Large intestine (tissue), 3 donors: ENCODE measurements around the gene PRDM16. TPM values are rescaled to one million over a fixed set of nuclear protein-coding genes. Genes with fewer than 3 reads are reported as not detected.

Experiments used
- DNase-seq, 2 donors: peaks; one replicate each; pipeline versions ENCODE4 v3.0.0 to v3.0.0-alpha.2; 2013
- H3K27ac ChIP-seq: one replicate; pipeline ENCODE4 v1.5.1; 2013; ENCODE audit warnings: low read length
- H3K27me3 ChIP-seq: 2 replicates; pipeline ENCODE4 v1.6.1; 2013; ENCODE audit warnings: low read length; ENCODE audit not compliant: control insufficient read depth, insufficient read depth
- H3K36me3 ChIP-seq: 2 replicates; pipeline ENCODE4 v1.6.1; 2013; ENCODE audit warnings: low read length; ENCODE audit not compliant: control insufficient read depth, insufficient read depth
- H3K4me1 ChIP-seq: one replicate; pipeline ENCODE4 v1.6.1; 2013; ENCODE audit warnings: low read length; ENCODE audit not compliant: control insufficient read depth, insufficient read depth
- H3K4me3 ChIP-seq: one replicate; pipeline ENCODE4 v1.5.1; 2013; ENCODE audit warnings: low read length
- H3K9me3 ChIP-seq: one replicate; pipeline ENCODE4 v1.6.1; 2013; ENCODE audit warnings: mild to moderate bottlenecking, low read depth, low read length, moderate library complexity; ENCODE audit not compliant: control insufficient read depth
- WGBS: methylation state at CpG from one replicate; pipeline ENCODE4 v1.1.5; 2013; ENCODE audit warnings: low lambda C conversion rate; ENCODE audit not compliant: insufficient coverage; 5-methylcytosine and 5-hydroxymethylcytosine counted together
- polyA plus RNA-seq: library from polyadenylated mRNA; unstranded; fragments of 120-200 nt; gene quantifications from one replicate; pipeline ENCODE4 v1.2.1, GENCODE V29; 2013

The PRDM16 gene
- polyA plus RNA-seq, 1 donor, result 20.6 TPM

GRCh38 chr1:3093898-3094626 is 25.1 kb downstream of the PRDM16 start:
- no peak for DNase-seq
- Histone ChIP-seq H3K27ac (no peak overlapping the region), H3K27me3 (no peaks in the 10 kb centered on the region), H3K36me3 (no peaks in the 10 kb centered on the region), H3K9me3 (no peaks in the 10 kb centered on the region), H3K4me3 (no peak overlapping the region), H3K4me1 (no peaks in the 10 kb centered on the region)
- WGBS, result no CpG with 5 or more reads among the region's 27 CpGs

- no CpG with 5 or more reads among the region's 26 CpGs for WGBS
- H3K27me3 ChIP-seq, result no peaks in the 10 kb centered on the region
- no peak overlapping the region for H3K27ac ChIP-seq
- H3K36me3 ChIP-seq, result no peaks in the 10 kb centered on the region
- H3K4me1 ChIP-seq, result no peaks in the 10 kb centered on the region
- no peaks in the 10 kb centered on the region for H3K9me3 ChIP-seq
- H3K4me3 ChIP-seq, result no peak overlapping the region
- DNase-seq, result no peak
Observed at GRCh38 chr1:3094863-3095780, 26.1 kb downstream of the PRDM16 start.

DNA sequence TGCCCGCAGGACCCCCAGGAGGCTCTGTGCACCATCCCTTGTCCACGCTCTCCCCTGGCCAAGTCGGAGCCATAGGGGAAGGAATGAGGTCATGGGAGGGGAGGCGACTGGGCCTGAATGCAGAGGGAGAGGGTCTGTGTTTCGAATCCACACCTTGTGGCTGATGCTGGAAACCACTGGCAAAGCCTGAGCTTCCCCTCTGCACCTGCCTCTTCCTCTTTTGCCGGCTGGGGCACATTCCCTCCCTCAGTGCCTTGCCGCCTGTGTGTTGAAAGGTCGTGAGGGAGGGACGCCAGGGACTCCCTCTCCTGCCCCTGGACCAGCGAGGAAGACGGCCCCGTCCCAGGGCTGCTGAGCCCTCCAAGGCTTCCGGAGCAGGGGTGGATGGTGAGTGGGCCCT is 27.3 kb downstream of the PRDM16 start:
- Histone ChIP-seq H3K4me1 (no peaks in the 10 kb centered on the region), H3K9me3 (no peaks in the 10 kb centered on the region), H3K27me3 (no peaks in the 10 kb centered on the region), H3K27ac (no peak overlapping the region), H3K4me3 (no peak overlapping the region), H3K36me3 (no peaks in the 10 kb centered on the region)
- DNase-seq, result no peak
- no CpG with 5 or more reads among the region's 13 CpGs for WGBS

GRCh38 chr1:3097231-3097630 is 28.2 kb downstream of the PRDM16 start:
- no peak for DNase-seq
- H3K27me3 ChIP-seq, result no peaks in the 10 kb centered on the region
- no peaks in the 10 kb centered on the region for H3K4me1 ChIP-seq
- H3K9me3 ChIP-seq, result no peaks in the 10 kb centered on the region
- no peak overlapping the region for H3K4me3 ChIP-seq
- no peaks in the 10 kb centered on the region for H3K36me3 ChIP-seq
- no CpG with 5 or more reads among the region's 12 CpGs for WGBS
- no peak overlapping the region for H3K27ac ChIP-seq

DNA sequence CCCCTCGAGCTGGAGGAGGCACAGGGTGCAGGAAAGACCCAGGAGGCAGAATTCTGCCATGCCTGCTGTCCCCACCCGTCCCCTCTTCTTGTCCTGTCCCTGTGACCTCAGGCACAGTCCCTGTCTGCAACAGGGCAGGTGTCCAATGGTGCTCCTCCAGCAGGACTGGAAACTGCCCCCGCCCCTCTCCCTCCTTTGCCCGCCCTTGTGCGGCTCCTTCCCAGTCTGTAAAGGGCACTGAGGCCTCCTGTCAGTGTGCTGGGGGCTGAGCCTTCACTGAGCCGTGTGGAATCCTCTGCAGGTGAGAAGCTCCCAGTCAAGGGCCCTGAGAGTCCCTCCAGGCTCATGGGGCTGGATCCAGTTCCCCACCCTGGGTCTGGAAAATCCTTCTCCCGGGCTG is 28.9 kb downstream of the PRDM16 start:
- no peak for DNase-seq
- H3K4me1 ChIP-seq, result no peaks in the 10 kb centered on the region
- H3K27me3 ChIP-seq, result no peaks in the 10 kb centered on the region
- no peak overlapping the region for H3K4me3 ChIP-seq
- H3K36me3 ChIP-seq, result no peaks in the 10 kb centered on the region
- no peaks in the 10 kb centered on the region for H3K9me3 ChIP-seq
- no CpG with 5 or more reads among the region's 7 CpGs for WGBS
- no peak overlapping the region for H3K27ac ChIP-seq

GRCh38 chr1:3099861-3100260 is 30.9 kb downstream of the PRDM16 start:
- no peak for DNase-seq
- Histone ChIP-seq H3K4me3 (no peak overlapping the region), H3K27ac (no peak overlapping the region), H3K27me3 (no peaks in the 10 kb centered on the region), H3K4me1 (no peaks in the 10 kb centered on the region), H3K36me3 (no peaks in the 10 kb centered on the region), H3K9me3 (no peaks in the 10 kb centered on the region)
- WGBS, result no CpG with 5 or more reads among the region's 9 CpGs

DNA sequence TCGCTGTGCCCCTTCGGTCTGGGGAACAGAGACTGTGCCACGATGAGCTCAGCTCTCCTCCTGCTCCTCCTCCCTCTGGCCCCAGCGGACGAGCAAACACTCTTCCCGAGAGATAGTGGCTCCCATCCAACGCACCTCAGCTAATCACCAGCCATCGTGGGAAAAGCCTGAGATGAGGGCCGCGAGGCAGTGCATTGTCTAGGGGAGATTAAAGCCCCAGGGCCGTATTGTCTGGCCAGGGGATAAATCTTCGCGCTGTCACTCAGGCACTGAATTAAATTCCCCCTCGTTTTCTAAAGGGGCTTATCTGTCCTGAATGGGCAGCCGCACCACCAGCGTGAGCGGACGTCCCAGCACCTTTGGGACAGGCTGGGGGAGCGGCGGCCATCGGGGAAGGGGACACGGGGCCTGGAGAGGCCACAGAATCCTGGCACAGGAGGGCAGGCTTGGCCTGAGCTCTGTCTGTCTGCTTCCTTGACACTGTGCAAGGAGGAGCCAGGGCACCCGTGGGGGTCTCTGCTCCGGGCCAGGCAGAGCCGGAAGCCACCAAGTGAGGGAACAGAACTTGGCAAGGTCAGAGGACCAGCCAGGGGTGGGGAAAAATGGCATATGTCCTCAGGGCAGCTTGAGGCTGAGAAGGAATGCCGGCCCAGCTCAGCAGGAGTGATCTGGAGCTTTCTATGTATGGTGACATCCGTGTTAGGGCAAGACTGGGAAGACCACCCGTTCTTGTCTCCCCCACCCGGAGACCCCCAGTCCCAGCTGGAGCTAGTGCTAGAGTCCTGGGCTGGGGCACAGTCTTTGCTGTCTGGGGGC is 32.3 kb downstream of the PRDM16 start:
- Histone ChIP-seq H3K27me3 (no peaks in the 10 kb centered on the region), H3K4me3 (no peak overlapping the region), H3K4me1 (peaks cover 2% of the 10 kb centered on the region), H3K27ac (no peak overlapping the region), H3K36me3 (no peaks in the 10 kb centered on the region), H3K9me3 (no peaks in the 10 kb centered on the region)
- WGBS, result no CpG with 5 or more reads among the region's 29 CpGs
- no peak for DNase-seq

- peaks cover 1% of the 10 kb centered on the region for H3K9me3 ChIP-seq
- H3K4me3 ChIP-seq, result no peak overlapping the region
- no CpG with 5 or more reads among the region's 3 CpGs for WGBS
- H3K36me3 ChIP-seq, result no peaks in the 10 kb centered on the region
- DNase-seq, result no peak
- H3K27me3 ChIP-seq, result no peaks in the 10 kb centered on the region
- no peak overlapping the region for H3K27ac ChIP-seq
- peaks cover 2% of the 10 kb centered on the region for H3K4me1 ChIP-seq
Observed at GRCh38 chr1:3102641-3103040, 33.6 kb downstream of the PRDM16 start.

- Histone ChIP-seq H3K27ac (no peak overlapping the region), H3K9me3 (peaks cover 4% of the 10 kb centered on the region), H3K4me1 (peaks cover 2% of the 10 kb centered on the region), H3K4me3 (no peak overlapping the region), H3K27me3 (no peaks in the 10 kb centered on the region), H3K36me3 (no peaks in the 10 kb centered on the region)
- no peak for DNase-seq
- no CpG with 5 or more reads among the region's 16 CpGs for WGBS
Observed at GRCh38 chr1:3103967-3104677, 35.1 kb downstream of the PRDM16 start.
